Measurements from ENCODE around the gene ELP2.

DNA sequence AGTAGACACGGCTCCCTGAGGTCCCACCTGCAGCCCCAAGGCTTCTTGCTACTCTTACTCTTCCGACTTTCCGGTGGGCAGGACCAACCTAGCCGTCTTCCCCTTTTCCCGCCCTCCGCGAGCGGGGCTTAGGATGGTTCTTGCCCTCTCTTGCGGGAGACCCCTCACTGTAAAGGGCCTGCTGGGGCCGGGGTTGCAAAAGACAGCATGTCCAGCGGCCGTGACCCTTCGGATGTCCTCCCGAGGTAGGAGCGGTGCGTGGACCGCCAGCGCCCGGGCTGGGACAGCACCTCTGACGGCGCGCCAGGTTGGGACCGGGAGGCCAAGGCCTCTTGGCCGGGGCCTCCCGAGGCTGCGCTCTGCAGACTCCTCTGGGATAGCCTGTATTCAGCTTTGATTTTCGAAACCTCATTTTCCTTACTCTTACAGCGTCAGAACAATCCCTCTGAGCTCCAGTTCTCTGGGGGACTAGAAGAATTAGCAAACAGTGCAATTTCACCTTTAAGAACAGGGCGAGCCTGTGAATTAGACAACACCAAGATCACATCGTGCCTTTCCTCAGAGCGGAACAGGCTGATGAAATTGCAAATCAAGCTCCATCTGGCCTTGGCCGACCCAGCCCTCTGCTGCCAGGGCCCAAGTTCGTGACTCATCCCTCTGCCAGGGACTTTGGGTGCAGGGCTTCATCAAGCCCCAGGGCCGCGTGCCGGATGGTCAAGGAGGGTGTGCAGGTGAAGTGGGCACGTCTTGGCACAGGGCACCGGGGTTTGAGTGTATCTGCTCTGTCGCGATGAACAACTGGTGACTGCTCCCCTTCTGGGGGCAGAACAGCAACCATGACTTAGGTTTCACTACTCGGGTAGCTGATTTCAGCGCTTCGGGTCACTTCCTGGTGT is 58.4 kb downstream of the ELP2 start:
- TF ChIP-seq, protein P1, sequence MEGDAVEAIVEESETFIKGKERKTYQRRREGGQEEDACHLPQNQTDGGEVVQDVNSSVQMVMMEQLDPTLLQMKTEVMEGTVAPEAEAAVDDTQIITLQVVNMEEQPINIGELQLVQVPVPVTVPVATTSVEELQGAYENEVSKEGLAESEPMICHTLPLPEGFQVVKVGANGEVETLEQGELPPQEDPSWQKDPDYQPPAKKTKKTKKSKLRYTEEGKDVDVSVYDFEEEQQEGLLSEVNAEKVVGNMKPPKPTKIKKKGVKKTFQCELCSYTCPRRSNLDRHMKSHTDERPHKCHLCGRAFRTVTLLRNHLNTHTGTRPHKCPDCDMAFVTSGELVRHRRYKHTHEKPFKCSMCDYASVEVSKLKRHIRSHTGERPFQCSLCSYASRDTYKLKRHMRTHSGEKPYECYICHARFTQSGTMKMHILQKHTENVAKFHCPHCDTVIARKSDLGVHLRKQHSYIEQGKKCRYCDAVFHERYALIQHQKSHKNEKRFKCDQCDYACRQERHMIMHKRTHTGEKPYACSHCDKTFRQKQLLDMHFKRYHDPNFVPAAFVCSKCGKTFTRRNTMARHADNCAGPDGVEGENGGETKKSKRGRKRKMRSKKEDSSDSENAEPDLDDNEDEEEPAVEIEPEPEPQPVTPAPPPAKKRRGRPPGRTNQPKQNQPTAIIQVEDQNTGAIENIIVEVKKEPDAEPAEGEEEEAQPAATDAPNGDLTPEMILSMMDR (IDR thresholded peaks at IDR 0.05; ENCODE audit: borderline replicate concordance, extremely low read depth, low read length, poor library complexity, severe bottlenecking): no peak
- no peak for TF ChIP-seq EZH2 (IDR thresholded peaks at IDR 0.05; ENCODE audit: borderline replicate concordance, low read depth, low read length, severe bottlenecking)

Data from DND-41 (cell line).